Uterus (tissue), 2 donors: Measurements from ENCODE around the gene GRAP.

Source experiments
- POLR2A ChIP-seq, 2 donors: fragments of 450-650 bp; IDR thresholded peaks; one replicate each; pipeline ENCODE4 v1.6.1; 2016; ENCODE audit warnings: antibody characterized with exemption in 2 of 2, mild to moderate bottlenecking in 1 of 2, moderate library complexity in 1 of 2
- TF ChIP-seq, protein P1 (sequence below), 4 experiments: fragments of 200-600 bp in 2 of 4; fragments of 450-650 bp in 2 of 4; sonication (generic) in 2 of 4; IDR thresholded peaks; one replicate each; pipeline ENCODE4 v1.5.1; 2016 to 2019; ENCODE audit warnings: antibody characterized with exemption in 4 of 4, mild to moderate bottlenecking in 2 of 4, moderate library complexity in 1 of 4

DNA sequence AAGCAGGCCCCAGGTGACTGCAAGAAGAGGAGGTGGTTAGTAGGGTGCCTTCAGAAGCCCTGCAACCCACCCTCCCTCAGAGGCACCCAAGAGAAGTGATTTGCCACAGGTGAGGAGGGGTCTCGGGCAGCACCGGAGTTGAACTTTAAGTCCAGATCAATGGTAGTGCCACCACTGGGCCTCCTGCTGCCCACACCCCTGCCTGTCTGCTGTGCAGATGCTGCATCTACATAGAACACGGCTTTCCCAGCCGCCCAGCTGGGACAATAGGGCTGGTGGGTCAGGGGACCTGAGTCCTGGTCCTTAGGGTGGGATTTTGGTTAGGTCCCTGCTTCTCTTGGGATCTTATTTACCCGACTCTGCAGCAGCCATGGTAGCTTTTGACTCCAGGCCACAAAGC lies 24.6 kb downstream of the GRAP start:
- TF ChIP-seq, protein P1, sequence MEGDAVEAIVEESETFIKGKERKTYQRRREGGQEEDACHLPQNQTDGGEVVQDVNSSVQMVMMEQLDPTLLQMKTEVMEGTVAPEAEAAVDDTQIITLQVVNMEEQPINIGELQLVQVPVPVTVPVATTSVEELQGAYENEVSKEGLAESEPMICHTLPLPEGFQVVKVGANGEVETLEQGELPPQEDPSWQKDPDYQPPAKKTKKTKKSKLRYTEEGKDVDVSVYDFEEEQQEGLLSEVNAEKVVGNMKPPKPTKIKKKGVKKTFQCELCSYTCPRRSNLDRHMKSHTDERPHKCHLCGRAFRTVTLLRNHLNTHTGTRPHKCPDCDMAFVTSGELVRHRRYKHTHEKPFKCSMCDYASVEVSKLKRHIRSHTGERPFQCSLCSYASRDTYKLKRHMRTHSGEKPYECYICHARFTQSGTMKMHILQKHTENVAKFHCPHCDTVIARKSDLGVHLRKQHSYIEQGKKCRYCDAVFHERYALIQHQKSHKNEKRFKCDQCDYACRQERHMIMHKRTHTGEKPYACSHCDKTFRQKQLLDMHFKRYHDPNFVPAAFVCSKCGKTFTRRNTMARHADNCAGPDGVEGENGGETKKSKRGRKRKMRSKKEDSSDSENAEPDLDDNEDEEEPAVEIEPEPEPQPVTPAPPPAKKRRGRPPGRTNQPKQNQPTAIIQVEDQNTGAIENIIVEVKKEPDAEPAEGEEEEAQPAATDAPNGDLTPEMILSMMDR (IDR thresholded peaks at IDR 0.05): no peak
- no peak for TF ChIP-seq POLR2A (IDR thresholded peaks at IDR 0.05)
